Measurements from ENCODE around the gene WWP2. TPM values are rescaled to one million over a fixed set of nuclear protein-coding genes. Genes with fewer than 3 reads are reported as not detected.
A peak's percentile ranks its signal among the peaks of the same experiment; 100 is the strongest.
"Not testable (repeated sequence)": the region's sequence is repeated elsewhere in the genome, so short reads cannot be mapped to it uniquely, and the experiment has no call there.

WWP2 gene
- total RNA-seq, 4 donors from 2014 or later: 26.9 to 50.9 (median 43.9) TPM

DNA sequence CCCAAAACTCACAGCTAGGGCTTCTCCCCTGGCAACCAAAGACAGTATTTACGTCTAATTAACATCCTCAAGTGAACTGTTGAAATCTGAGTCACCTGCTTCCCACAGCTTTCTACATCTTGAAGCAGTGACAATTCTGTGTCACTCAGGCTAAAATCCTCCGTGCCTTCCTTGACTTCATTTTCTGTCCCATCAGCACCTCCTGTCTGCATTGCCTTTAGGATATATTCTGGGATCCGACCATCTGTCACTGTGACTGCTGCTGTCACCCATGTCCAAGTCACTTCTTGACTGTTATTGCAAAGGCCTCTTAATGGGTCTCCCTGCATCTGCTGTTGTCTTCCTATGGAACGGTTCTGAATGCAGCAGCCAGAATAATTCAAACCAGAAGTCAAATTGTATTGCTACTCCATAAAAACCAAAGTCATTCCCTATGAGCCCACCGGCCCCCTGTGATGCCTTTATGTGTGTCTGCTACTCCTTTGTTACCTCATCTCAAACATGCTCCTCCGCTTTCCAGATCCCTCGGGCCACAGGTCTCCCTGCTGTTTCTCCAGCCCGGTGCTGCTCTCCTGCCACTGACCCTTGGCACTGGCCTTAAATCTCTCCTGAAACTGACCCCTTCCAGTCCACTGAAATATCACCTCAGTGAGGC is 56.9 kb downstream of the WWP2 start:
- no peak overlapping the region for H3K4me3 ChIP-seq (ENCODE audit: low read depth, poor library complexity, severe bottlenecking)
- 87 to 94% methylated on average over 8 of the region's 8 CpGs for WGBS, 2 donors
- TF ChIP-seq, protein P1, sequence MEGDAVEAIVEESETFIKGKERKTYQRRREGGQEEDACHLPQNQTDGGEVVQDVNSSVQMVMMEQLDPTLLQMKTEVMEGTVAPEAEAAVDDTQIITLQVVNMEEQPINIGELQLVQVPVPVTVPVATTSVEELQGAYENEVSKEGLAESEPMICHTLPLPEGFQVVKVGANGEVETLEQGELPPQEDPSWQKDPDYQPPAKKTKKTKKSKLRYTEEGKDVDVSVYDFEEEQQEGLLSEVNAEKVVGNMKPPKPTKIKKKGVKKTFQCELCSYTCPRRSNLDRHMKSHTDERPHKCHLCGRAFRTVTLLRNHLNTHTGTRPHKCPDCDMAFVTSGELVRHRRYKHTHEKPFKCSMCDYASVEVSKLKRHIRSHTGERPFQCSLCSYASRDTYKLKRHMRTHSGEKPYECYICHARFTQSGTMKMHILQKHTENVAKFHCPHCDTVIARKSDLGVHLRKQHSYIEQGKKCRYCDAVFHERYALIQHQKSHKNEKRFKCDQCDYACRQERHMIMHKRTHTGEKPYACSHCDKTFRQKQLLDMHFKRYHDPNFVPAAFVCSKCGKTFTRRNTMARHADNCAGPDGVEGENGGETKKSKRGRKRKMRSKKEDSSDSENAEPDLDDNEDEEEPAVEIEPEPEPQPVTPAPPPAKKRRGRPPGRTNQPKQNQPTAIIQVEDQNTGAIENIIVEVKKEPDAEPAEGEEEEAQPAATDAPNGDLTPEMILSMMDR (IDR thresholded peaks at IDR 0.05): no peak
- TF ChIP-seq POLR2A (IDR thresholded peaks at IDR 0.05): no peak
- no peak for DNase-seq (ENCODE audit: low spot score in 2 of 2)
- intact Hi-C loops (cut with DNase I; ENCODE audit: low total_unique reads): no loop called here

DNA sequence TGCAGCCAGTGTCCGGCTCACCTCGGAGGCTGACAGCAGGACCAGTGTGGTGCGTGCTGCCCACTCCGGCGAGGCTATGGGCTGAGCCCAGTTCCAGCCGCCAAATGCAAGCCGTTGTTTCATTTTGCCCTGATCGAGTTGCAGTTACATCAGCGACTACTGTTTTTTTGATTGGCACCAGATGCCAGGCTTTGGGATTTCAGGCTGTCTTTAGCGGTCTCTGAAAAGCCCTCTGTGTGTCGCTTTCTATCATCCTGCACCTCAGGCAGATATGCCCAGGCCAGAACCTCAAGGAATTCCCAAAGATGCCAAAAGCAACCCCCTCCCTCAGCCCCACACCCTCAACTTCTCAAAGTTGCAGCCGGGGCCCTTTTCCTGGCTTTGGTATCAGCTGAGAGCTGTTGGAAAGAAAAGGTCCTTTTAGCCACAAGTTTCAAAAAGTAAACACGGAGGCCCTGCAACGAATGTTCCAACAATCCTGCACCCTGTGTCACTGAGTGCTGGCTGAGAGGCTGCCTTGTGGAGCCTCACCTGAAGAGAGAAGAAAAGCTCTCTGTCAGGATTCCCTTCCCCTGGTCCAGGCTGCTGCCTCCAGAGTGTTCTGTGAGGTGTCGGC is 58.9 kb downstream of the WWP2 start:
- DNase-seq (ENCODE audit: low spot score in 2 of 2): no peak
- intact Hi-C loops (cut with DNase I; ENCODE audit: low total_unique reads): no loop called here
- no peak overlapping the region for H3K4me3 ChIP-seq (ENCODE audit: low read depth, poor library complexity, severe bottlenecking)
- 50 to 53% methylated on average over 15 of the region's 15 CpGs for WGBS, 2 donors
- TF ChIP-seq, protein P1 (IDR thresholded peaks at IDR 0.05): no peak
- no peak for TF ChIP-seq POLR2A (IDR thresholded peaks at IDR 0.05)

DNA sequence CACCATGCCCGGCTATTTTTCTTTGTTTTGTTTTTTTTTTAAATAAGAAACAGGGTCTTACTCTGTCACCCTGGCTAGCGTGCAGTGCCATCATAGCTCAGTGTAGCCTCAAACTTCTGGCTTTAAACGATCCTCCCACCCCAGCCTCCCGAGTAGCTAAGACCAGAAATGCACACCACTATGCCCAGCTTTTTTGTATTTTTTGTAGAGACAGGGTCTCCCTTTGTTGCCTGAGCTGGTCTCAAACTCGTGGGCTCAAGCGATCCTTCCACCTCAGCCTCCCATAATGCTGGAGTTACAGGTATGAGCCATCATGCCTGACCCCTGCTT is 59.7 kb downstream of the WWP2 start:
- no peak overlapping the region for H3K4me3 ChIP-seq (ENCODE audit: low read depth, poor library complexity, severe bottlenecking)
- 92 to 94% methylated on average over 6 of the region's 6 CpGs for WGBS, 2 donors
- no peak for TF ChIP-seq POLR2A (IDR thresholded peaks at IDR 0.05)
- TF ChIP-seq, protein P1 (IDR thresholded peaks at IDR 0.05): no peak
- intact Hi-C loops (cut with DNase I; ENCODE audit: low total_unique reads): no loop called here
- no peak for DNase-seq (ENCODE audit: low spot score in 2 of 2)

DNA sequence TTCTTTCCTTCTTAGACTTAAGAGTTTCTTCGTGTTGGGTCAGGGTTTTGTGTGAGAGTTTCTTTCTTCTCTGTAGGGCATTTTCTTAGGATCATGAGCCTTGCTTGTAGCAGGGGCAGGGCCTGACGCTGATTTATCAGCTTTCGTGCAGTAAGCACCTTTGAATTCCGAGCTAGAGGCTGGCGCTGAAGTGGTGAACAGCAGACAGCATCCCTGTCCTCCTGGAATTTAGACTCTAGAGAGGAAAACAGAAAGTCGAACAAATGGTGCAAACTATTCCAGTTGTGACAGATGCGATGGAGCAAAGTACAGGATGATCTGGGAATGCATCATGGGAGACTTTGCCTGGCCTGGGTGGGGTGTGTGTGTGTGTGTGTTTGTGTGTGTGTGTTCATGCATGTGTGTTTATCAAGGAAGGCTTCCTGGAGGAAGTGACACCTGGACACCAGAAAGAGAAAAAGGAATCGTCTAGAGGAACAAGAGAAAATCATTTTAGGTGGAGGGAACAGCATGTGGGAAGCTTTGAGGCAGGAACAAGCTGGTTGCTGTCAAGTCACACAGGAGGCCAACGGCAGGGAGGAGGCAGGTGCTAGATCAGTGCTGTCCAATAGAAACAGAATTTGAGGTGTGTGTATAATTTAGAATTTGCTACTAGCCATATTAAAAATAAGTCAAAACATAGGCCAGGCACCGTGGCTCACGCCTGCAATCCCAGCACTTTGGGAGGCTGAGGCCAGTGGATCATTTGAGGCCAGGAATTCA is 60.2 kb downstream of the WWP2 start:
- intact Hi-C loops (cut with DNase I; ENCODE audit: low total_unique reads): no loop called here
- no peak for DNase-seq (ENCODE audit: low spot score in 2 of 2)
- TF ChIP-seq POLR2A (IDR thresholded peaks at IDR 0.05): no peak
- TF ChIP-seq, protein P1 (IDR thresholded peaks at IDR 0.05): peak in 1 of 3 donors; percentile 65
- no peak overlapping the region for H3K4me3 ChIP-seq (ENCODE audit: low read depth, poor library complexity, severe bottlenecking)
- WGBS, 2 donors: 91 to 93% methylated on average over 11 of the region's 11 CpGs

DNA sequence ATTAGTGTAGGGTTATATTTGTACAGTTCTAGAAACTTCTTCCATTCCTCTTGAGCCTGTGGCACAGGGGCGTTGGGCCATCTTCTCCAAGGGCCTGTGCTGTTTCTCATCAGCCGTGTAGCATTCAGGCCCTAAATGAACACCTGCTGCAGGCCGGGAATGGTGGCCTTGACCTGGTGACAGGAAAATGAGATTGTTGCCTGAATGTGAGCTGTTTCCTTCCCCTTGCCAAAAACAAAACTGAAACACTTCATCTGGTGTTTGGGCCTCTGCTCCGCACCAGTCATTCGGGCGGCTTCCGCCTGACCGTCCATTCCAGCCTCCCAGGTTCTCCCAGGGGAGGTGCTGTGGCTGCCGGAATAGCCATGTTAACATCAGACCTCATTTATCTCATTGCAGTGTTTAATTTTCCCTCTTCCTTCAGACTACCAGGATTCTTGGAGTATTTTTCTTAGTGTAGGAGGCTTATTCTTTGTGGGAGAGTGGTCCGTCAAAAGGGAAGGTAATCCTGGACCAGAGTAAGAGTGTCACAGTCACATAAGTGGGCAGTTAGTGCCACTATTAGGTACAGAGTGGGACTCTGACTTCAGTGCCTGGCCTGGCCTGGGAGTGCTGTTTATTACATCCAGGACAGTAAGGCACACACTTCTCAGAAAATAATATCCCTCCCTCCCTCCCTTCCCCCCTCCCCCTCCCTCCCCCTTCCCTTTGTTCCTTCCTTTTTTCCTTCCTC is 61.9 kb downstream of the WWP2 start:
- no peak overlapping the region for H3K4me3 ChIP-seq (ENCODE audit: low read depth, poor library complexity, severe bottlenecking)
- DNase-seq (ENCODE audit: low spot score in 2 of 2): no peak
- WGBS, 2 donors: 79 to 81% methylated on average over 10 of the region's 10 CpGs
- intact Hi-C loops (cut with DNase I; ENCODE audit: low total_unique reads): no loop called here
- TF ChIP-seq POLR2A (IDR thresholded peaks at IDR 0.05): no peak
- TF ChIP-seq, protein P1 (IDR thresholded peaks at IDR 0.05): no peak

DNA sequence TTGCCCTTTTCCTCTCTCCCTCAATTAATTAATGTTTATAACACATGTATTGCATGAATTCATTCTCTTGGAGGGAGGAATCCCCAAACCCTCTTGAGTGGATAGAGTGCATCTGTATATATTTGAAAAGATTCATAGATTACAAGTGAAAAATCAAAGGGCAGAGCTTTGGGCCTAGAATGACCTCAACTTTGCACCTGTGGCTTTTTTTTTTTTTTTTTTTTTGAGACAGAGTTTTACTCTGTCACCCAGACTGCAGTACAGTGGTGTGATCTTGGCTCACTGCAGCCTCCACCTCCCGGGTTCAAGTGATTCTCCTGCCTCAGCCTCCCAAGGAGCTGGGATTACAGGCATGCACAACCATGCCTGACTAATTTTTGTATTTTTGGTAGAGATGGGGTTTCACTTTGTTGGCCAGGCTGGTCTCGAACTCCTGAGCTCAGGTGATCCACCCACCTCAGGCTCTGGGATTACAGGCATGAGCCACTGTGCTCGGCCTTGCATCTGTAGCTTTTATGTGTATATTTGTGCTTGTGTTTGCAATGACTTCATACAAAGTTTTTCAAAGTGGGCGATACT is 62.5 kb downstream of the WWP2 start:
- intact Hi-C loops (cut with DNase I; ENCODE audit: low total_unique reads); H3K4me3 ChIP-seq (ENCODE audit: low read depth, poor library complexity, severe bottlenecking); DNase-seq (ENCODE audit: low spot score in 2 of 2): not testable (repeated sequence)
- WGBS, 2 donors: 95 to 98% methylated on average over 4 of the region's 4 CpGs
